Uterus (tissue), 2 donors: ENCODE measurements around the gene MID1.

ENCODE experiments used
- POLR2A ChIP-seq, 2 donors: fragments of 450-650 bp; IDR thresholded peaks; one replicate each; pipeline ENCODE4 v1.6.1; 2016; ENCODE audit warnings: antibody characterized with exemption in 2 of 2, mild to moderate bottlenecking in 1 of 2, moderate library complexity in 1 of 2
- TF ChIP-seq, protein P1 (sequence below), 4 experiments: fragments of 200-600 bp in 2 of 4; fragments of 450-650 bp in 2 of 4; sonication (generic) in 2 of 4; IDR thresholded peaks; one replicate each; pipeline ENCODE4 v1.5.1; 2016 to 2019; ENCODE audit warnings: antibody characterized with exemption in 4 of 4, mild to moderate bottlenecking in 2 of 4, moderate library complexity in 1 of 4

DNA sequence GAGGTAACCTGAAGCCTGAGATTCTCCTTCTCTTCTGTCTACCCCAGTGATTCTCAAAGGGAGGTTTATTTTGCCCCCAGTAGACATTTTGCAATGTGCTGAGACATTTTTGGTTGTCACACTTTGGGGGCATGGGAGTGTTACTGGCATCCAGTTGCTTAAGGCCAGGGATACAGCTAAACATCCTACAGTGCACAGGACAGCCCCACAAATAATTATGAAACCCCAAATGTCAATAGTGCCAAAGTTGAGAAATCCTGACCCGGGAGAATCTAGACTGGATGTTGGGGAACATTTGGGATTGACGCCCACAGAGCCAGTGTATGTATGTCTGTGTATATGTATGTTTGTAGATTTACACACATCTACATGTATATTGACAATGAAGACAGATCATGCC is 13.2 kb downstream of the MID1 start:
- TF ChIP-seq, protein P1, sequence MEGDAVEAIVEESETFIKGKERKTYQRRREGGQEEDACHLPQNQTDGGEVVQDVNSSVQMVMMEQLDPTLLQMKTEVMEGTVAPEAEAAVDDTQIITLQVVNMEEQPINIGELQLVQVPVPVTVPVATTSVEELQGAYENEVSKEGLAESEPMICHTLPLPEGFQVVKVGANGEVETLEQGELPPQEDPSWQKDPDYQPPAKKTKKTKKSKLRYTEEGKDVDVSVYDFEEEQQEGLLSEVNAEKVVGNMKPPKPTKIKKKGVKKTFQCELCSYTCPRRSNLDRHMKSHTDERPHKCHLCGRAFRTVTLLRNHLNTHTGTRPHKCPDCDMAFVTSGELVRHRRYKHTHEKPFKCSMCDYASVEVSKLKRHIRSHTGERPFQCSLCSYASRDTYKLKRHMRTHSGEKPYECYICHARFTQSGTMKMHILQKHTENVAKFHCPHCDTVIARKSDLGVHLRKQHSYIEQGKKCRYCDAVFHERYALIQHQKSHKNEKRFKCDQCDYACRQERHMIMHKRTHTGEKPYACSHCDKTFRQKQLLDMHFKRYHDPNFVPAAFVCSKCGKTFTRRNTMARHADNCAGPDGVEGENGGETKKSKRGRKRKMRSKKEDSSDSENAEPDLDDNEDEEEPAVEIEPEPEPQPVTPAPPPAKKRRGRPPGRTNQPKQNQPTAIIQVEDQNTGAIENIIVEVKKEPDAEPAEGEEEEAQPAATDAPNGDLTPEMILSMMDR (IDR thresholded peaks at IDR 0.05), result no peak
- TF ChIP-seq POLR2A (IDR thresholded peaks at IDR 0.05), result no peak
